HL-60/S4 (cell line): Measurements from ENCODE around the gene SHF.
"Not testable (repeated sequence)": the region's sequence is repeated elsewhere in the genome, so short reads cannot be mapped to it uniquely, and the experiment has no call there.

Experiments
- in situ Hi-C: fragments of 300-500 bp; cut with MboI; formaldehyde crosslinking; loops from 2 replicates; pipeline ENCODE4 v1.14.3; 2022; ENCODE audit warnings: low sequenced_read_pairs

The SHF gene

GRCh38 chr15:45187894-45188830 lies at the start of gene SHF:
Gene SHF (minus strand): TSS chr15:45187966. CDS start chr15:45187951, 15 bp downstream.
- in situ Hi-C loops = no loop called here

GRCh38 chr15:45236806-45237205 lies 49.0 kb upstream of the SHF start:
- in situ Hi-C loops = not testable (repeated sequence)

- in situ Hi-C loops = no loop called here
Measured at GRCh38 chr15:45234562-45235235, 46.9 kb upstream of the SHF start.

GRCh38 chr15:45231864-45232562 lies 44.2 kb upstream of the SHF start:
- in situ Hi-C loops = no loop called here

GRCh38 chr15:45231132-45231531 lies 43.4 kb upstream of the SHF start:
- in situ Hi-C loops = no loop called here

GRCh38 chr15:45230245-45230965 lies 42.6 kb upstream of the SHF start:
- in situ Hi-C loops = no loop called here

- in situ Hi-C loops = no loop called here
Measured at GRCh38 chr15:45228931-45229330, 41.2 kb upstream of the SHF start.

GRCh38 chr15:45225506-45226273 lies 37.9 kb upstream of the SHF start:
- in situ Hi-C loops = no loop called here

- in situ Hi-C loops = no loop called here
Measured at GRCh38 chr15:45224621-45225217, 37.0 kb upstream of the SHF start.

GRCh38 chr15:45221967-45222366 lies 34.2 kb upstream of the SHF start:
- in situ Hi-C loops = no loop called here

- in situ Hi-C loops = no loop called here
Measured at GRCh38 chr15:45221053-45221599, 33.4 kb upstream of the SHF start.

GRCh38 chr15:45212493-45212892 lies 24.7 kb upstream of the SHF start:
- in situ Hi-C loops = no loop called here

- in situ Hi-C loops = no loop called here
Measured at GRCh38 chr15:45205192-45205591, 17.4 kb upstream of the SHF start.

- in situ Hi-C loops = no loop called here
Measured at GRCh38 chr15:45203182-45203581, 15.4 kb upstream of the SHF start.

- in situ Hi-C loops = no loop called here
Measured at GRCh38 chr15:45201869-45202268, 14.1 kb upstream of the SHF start.

- in situ Hi-C loops = no loop called here
Measured at GRCh38 chr15:45201557-45201859, 13.7 kb upstream of the SHF start.

- in situ Hi-C loops = no loop called here
Measured at GRCh38 chr15:45200799-45201556, 13.2 kb upstream of the SHF start.

- in situ Hi-C loops = no loop called here
Measured at GRCh38 chr15:45200001-45200798, 12.4 kb upstream of the SHF start.
